SK-N-SH (cell line): ENCODE results near the gene PDGFA. TPM values are rescaled to one million over a fixed set of nuclear protein-coding genes. Genes with fewer than 3 reads are reported as not detected.

Experiments
- CTCF ChIA-PET: fragments of 300-600, 350-600 bp; formaldehyde crosslinking; extraction: SDS; loops from one replicate; lab custom pipeline; 2021; lab: Yijun Ruan, JAX
- POLR2A ChIA-PET: fragments of 350-600 bp; sonication (Branson Sonifier 250); formaldehyde crosslinking; extraction: SDS; loops from one replicate; lab custom pipeline; 2020; ENCODE audit warnings: antibody characterized with exemption, inconsistent platforms; lab: Yijun Ruan, JAX
- DNase-seq: peaks from one replicate; pipeline ENCODE4 v3.0.0; 2012
- H2AFZ ChIP-seq: fragments of 200-600 bp; sonication (generic); 2 replicates; pipeline ENCODE4 v1.8.1; 2016; ENCODE audit warnings: antibody characterized with exemption, mild to moderate bottlenecking, low read depth
- H3F3A ChIP-seq: fragments of 200-600 bp; sonication (generic); replicated peaks from 2 replicates; pipeline ENCODE3; 2016; ENCODE audit warnings: antibody characterized with exemption, mild to moderate bottlenecking; ENCODE audit not compliant: insufficient read depth
- H3K27ac ChIP-seq, 2 experiments: fragments of 200-500 bp in 1 of 2; fragments of 200-600 bp in 1 of 2; sonication (Bioruptor generic) in 1 of 2; sonication (generic), shearing (Covaris generic) in 1 of 2; 2 replicates each; pipeline versions ENCODE4 v1.5.1 to v1.6.1; 2014 to 2016; ENCODE audit warnings: low read depth in 2 of 2, inconsistent platforms in 1 of 2, low read length in 1 of 2, mild to moderate bottlenecking in 1 of 2, mixed read lengths in 1 of 2
- H3K27me3 ChIP-seq: fragments of 200-600 bp; sonication (generic), shearing (Covaris generic); 2 replicates; pipeline ENCODE4 v1.6.1; 2016; ENCODE audit warnings: mixed run types; ENCODE audit not compliant: insufficient read depth
- H3K36me3 ChIP-seq, 2 experiments: fragments of 200-500 bp in 1 of 2; fragments of 200-600 bp in 1 of 2; sonication (Bioruptor generic) in 1 of 2; sonication (generic) in 1 of 2; replicated peaks in 1 of 2; 2 replicates each; pipeline versions ENCODE3 to v1.5.1; 2014 to 2016; ENCODE audit warnings: low read length in 1 of 2, mild to moderate bottlenecking in 1 of 2; ENCODE audit not compliant: insufficient read depth in 2 of 2, control insufficient read depth in 1 of 2
- H3K4me1 ChIP-seq, 2 experiments: fragments of 200-500 bp in 1 of 2; fragments of 200-600 bp in 1 of 2; sonication (Bioruptor generic) in 1 of 2; sonication (generic), shearing (Covaris generic) in 1 of 2; 2 replicates each; pipeline versions ENCODE4 v1.5.1 to v1.6.1; 2014 to 2016; ENCODE audit warnings: low read depth in 1 of 2, low read length in 1 of 2, mixed run types in 1 of 2; ENCODE audit not compliant: insufficient read depth in 2 of 2, control insufficient read depth in 1 of 2
- H3K4me2 ChIP-seq: fragments of 200-600 bp; sonication (generic), shearing (Covaris generic); 2 replicates; pipeline ENCODE4 v1.6.1; 2017; ENCODE audit warnings: mixed run types
- H3K4me3 ChIP-seq, 2 experiments: fragments of 200-500 bp in 1 of 2; fragments of 200-600 bp in 1 of 2; sonication (Bioruptor generic) in 1 of 2; sonication (generic), shearing (Covaris generic) in 1 of 2; 2 replicates each; pipeline versions ENCODE4 v1.5.1 to v1.8.1; 2014 to 2016; ENCODE audit warnings: low read depth in 2 of 2, inconsistent platforms in 1 of 2, low read length in 1 of 2, mild to moderate bottlenecking in 1 of 2, mixed read lengths in 1 of 2, moderate library complexity in 1 of 2
- H3K79me2 ChIP-seq: fragments of 200-600 bp; sonication (generic); 2 replicates; pipeline ENCODE4 v1.8.1; 2017; ENCODE audit warnings: mild to moderate bottlenecking; ENCODE audit not compliant: insufficient read depth
- H3K9ac ChIP-seq: fragments of 200-600 bp; sonication (generic); 2 replicates; pipeline ENCODE4 v1.6.1; 2017; ENCODE audit warnings: mixed run types
- H3K9me2 ChIP-seq: fragments of 200-600 bp; sonication (generic); 2 replicates; pipeline ENCODE4 v1.6.1; 2017; ENCODE audit warnings: mixed run types
- H3K9me3 ChIP-seq: fragments of 200-600 bp; sonication (generic); 2 replicates; pipeline ENCODE4 v1.6.1; 2017; ENCODE audit warnings: mixed run types, mild to moderate bottlenecking, moderate library complexity
- H4K20me1 ChIP-seq: fragments of 200-600 bp; sonication (generic); 2 replicates; pipeline ENCODE4 v1.6.1; 2017; ENCODE audit warnings: mild to moderate bottlenecking, mixed run types; ENCODE audit not compliant: insufficient read depth
- CHD2 ChIP-seq: fragments of 150-350 bp; IDR thresholded peaks from 2 replicates; pipeline ENCODE4 v1.6.1; 2018; ENCODE audit warnings: low read length; ENCODE audit not compliant: partially characterized antibody
- ELF1 ChIP-seq: IDR thresholded peaks from 2 replicates; pipeline ENCODE4 v1.4.0; 2012
- FOSL2 ChIP-seq: IDR thresholded peaks from 2 replicates; pipeline ENCODE4 v1.4.0; 2012; ENCODE audit warnings: low read depth, mild to moderate bottlenecking, moderate library complexity, borderline replicate concordance
- FOXM1 ChIP-seq: IDR thresholded peaks from 2 replicates; pipeline ENCODE4 v1.4.0; 2012; ENCODE audit warnings: low read depth, mild to moderate bottlenecking
- GATA2 ChIP-seq: sonication (generic); formaldehyde crosslinking; IDR thresholded peaks from 2 replicates; pipeline ENCODE4 v1.5.0; 2020; ENCODE audit warnings: mild to moderate bottlenecking, missing genetic modification reagents
- MEF2A ChIP-seq: IDR thresholded peaks from 2 replicates; pipeline ENCODE4 v1.4.0; 2012; ENCODE audit warnings: low read depth, borderline replicate concordance
- NFIC ChIP-seq: IDR thresholded peaks from 2 replicates; pipeline ENCODE4 v1.4.0; 2012; ENCODE audit warnings: borderline replicate concordance
- RAD21 ChIP-seq: IDR thresholded peaks from 2 replicates; pipeline ENCODE4 v1.6.1; 2012; ENCODE audit warnings: mild to moderate bottlenecking, low read length
- RCOR1 ChIP-seq: fragments of 150-350 bp; IDR thresholded peaks from 2 replicates; pipeline ENCODE4 v1.6.1; 2017; ENCODE audit warnings: antibody characterized with exemption, low read length
- SIN3A ChIP-seq: IDR thresholded peaks from 2 replicates; pipeline ENCODE4 v1.6.1; 2012; ENCODE audit warnings: low read depth, mild to moderate bottlenecking, low read length, moderate library complexity, borderline replicate concordance
- TCF12 ChIP-seq: IDR thresholded peaks from 2 replicates; pipeline ENCODE4 v1.4.0; 2012
- YY1 ChIP-seq: IDR thresholded peaks from 2 replicates; pipeline ENCODE4 v1.4.0; 2012; ENCODE audit warnings: low read depth, mild to moderate bottlenecking
- WGBS: methylation state at CpG from one replicate; pipeline ENCODE4 v1.1.6; 2017; ENCODE audit warnings: low lambda C conversion rate; 5-methylcytosine and 5-hydroxymethylcytosine counted together
- polyA plus RNA-seq, 3 experiments: library from polyadenylated mRNA; depleted of rRNA; stranded (reverse); fragments of >200 nt; gene quantifications; 2 replicates each; pipeline ENCODE4 v1.2.3, GENCODE V29; 2012
- TF ChIP-seq, protein P1 (sequence below): fragments of 150-350 bp; IDR thresholded peaks from 2 replicates; pipeline ENCODE4 v1.6.1; 2017; ENCODE audit warnings: antibody characterized with exemption, low read length, low read depth, borderline replicate concordance
- TF ChIP-seq, protein P2 (sequence below): fragments of 150-350 bp; IDR thresholded peaks from 2 replicates; pipeline ENCODE4 v1.6.1; 2016; ENCODE audit warnings: mild to moderate bottlenecking, low read depth, low read length
- TF ChIP-seq, protein P3 (sequence below): fragments of 200-600 bp; sonication (generic); IDR thresholded peaks from 2 replicates; pipeline ENCODE4 v1.6.1; 2017; ENCODE audit warnings: antibody characterized with exemption, mild to moderate bottlenecking, moderate library complexity

The PDGFA gene
- polyA plus RNA-seq, 1 of the 3 experiments (the other 2 are of a cell fraction), result 18.9 TPM

DNA sequence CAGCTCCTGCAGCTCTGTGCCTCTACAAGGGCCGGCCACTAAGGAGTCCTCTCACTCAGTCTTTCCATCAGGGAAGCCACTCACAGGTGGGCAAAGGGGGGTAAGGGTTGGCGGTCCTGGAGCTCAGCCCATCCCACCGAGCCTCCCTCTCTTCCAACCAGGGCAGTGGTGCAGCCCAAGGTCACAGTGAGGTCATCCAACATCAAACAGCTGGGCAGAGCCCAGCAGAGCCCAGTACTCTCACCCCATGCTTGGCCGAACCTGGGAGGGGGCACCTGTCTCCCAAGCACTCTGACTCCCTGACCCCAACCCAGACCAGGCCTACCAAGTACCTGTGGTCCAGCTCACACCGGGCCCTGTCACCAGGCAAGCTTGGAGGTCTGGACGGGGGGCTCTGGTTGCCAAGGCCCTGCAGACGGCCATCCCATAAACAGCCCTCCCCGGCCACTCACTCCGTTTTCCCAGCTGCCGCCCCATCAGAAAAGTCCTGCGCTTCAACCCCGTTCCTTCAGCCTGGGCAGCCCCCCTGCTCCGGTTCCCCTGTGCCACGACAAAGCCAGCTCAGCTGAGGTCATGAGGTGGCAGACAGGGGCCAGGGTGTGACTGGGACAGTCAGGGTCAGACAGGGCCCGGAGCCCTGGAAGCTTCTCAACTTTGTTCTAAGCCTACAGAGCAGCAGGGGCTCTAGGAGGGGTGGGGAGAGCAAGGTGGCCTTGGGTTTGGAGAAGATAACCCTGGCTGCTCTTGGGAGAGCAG is 27.5 kb downstream of the PDGFA start (continued):
- TF ChIP-seq, protein P1, sequence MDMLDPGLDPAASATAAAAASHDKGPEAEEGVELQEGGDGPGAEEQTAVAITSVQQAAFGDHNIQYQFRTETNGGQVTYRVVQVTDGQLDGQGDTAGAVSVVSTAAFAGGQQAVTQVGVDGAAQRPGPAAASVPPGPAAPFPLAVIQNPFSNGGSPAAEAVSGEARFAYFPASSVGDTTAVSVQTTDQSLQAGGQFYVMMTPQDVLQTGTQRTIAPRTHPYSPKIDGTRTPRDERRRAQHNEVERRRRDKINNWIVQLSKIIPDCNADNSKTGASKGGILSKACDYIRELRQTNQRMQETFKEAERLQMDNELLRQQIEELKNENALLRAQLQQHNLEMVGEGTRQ, result no peak
- TF ChIP-seq FOSL2 (no peak), NFIC (no peak), FOXM1 (no peak), YY1 (no peak)

DNA sequence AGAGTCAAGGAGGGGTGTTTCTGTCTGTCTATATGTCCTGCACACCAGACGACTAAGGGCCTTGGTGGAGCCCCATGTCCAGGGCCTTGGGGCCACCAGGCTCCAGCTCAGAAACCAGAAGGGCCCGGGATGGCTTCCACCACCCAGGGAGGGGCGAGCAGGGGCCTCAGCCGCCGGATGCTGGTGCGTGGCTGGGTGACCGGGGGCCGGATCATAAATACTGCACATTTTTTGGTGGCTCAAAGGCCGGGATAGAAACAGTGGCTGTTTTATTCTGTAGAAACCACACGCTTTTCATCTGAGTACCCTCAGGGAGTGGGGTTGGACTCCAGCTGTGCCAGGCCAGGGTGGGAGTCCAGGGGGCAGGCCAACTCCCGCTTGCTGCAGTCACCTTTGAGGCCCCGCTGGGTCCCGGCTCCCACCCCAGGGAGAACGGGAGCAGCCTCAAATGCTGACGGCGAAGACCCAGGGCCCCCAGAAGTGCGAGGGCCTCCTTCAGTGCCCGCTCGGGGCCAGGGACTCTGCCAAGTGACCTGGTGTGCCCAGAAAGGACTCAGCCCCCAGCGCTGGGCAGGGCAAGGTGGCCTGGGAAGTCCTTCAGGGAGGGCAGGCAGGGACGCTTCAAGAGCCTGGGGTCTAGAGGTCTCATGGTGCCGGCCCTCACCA is 28.2 kb downstream of the PDGFA start:
- DNase-seq, result no peak
- H3K36me3 ChIP-seq, result peaks cover under 1% of the 10 kb centered on the region in 2 experiments
- peaks cover 34% of the 10 kb centered on the region for H3F3A ChIP-seq
- H3K9me2 ChIP-seq, result no peaks in the 10 kb centered on the region
- H3K9ac ChIP-seq, result no peak overlapping the region
- H3K4me3 ChIP-seq, result no peak overlapping the region
- no peaks in the 10 kb centered on the region for H3K79me2 ChIP-seq
- H2AFZ ChIP-seq, result no peak overlapping the region
- H3K27me3 ChIP-seq, result no peaks in the 10 kb centered on the region
- H3K27ac ChIP-seq, result no peak overlapping the region
- TF ChIP-seq NFIC, result no peak
- no peak for TF ChIP-seq CHD2
- 83% methylated on average over 12 of the region's 22 CpGs for WGBS
- no peaks in the 10 kb centered on the region for H3K9me3 ChIP-seq
- H3K4me2 ChIP-seq, result no peak overlapping the region
- CTCF ChIA-PET, result no interaction called here
- peaks cover 4 to 17% of the 10 kb centered on the region in 2 experiments; a peak in 1 of 4 replicates for H3K4me1 ChIP-seq
- POLR2A ChIA-PET, result no interaction called here
- H4K20me1 ChIP-seq, result no peaks in the 10 kb centered on the region

GRCh38 chr7:490461-491291 is 29.0 kb downstream of the PDGFA start:
- POLR2A ChIA-PET, result no interaction called here
- Histone ChIP-seq H3K9me3 (no peaks in the 10 kb centered on the region), H3K9me2 (no peaks in the 10 kb centered on the region), H3K36me3 (no peaks in the 10 kb centered on the region), H3K9ac (no peak overlapping the region), H3K4me2 (no peak overlapping the region), H3K4me3 (no peak overlapping the region), H4K20me1 (no peaks in the 10 kb centered on the region), H3K27ac (no peak overlapping the region), H3K27me3 (no peaks in the 10 kb centered on the region)
- DNase-seq, result no peak
- TF ChIP-seq, protein P2, sequence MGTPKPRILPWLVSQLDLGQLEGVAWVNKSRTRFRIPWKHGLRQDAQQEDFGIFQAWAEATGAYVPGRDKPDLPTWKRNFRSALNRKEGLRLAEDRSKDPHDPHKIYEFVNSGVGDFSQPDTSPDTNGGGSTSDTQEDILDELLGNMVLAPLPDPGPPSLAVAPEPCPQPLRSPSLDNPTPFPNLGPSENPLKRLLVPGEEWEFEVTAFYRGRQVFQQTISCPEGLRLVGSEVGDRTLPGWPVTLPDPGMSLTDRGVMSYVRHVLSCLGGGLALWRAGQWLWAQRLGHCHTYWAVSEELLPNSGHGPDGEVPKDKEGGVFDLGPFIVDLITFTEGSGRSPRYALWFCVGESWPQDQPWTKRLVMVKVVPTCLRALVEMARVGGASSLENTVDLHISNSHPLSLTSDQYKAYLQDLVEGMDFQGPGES, result no peak
- TF ChIP-seq MEF2A (no peak), ELF1 (no peak), RCOR1 (no peak), RAD21 (no peak), SIN3A (no peak), FOSL2 (no peak), GATA2 (CRISPR knock-in tag) (no peak), TCF12 (no peak)
- TF ChIP-seq, protein P3, sequence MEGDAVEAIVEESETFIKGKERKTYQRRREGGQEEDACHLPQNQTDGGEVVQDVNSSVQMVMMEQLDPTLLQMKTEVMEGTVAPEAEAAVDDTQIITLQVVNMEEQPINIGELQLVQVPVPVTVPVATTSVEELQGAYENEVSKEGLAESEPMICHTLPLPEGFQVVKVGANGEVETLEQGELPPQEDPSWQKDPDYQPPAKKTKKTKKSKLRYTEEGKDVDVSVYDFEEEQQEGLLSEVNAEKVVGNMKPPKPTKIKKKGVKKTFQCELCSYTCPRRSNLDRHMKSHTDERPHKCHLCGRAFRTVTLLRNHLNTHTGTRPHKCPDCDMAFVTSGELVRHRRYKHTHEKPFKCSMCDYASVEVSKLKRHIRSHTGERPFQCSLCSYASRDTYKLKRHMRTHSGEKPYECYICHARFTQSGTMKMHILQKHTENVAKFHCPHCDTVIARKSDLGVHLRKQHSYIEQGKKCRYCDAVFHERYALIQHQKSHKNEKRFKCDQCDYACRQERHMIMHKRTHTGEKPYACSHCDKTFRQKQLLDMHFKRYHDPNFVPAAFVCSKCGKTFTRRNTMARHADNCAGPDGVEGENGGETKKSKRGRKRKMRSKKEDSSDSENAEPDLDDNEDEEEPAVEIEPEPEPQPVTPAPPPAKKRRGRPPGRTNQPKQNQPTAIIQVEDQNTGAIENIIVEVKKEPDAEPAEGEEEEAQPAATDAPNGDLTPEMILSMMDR, result no peak
- TF ChIP-seq, all 33 proteins: peak for 0
- peaks cover 4 to 17% of the 10 kb centered on the region in 2 experiments; a peak in 1 of 4 replicates for H3K4me1 ChIP-seq
- WGBS, result 85% methylated on average over 12 of the region's 18 CpGs
- H2AFZ ChIP-seq, result no peak overlapping the region
- H3F3A ChIP-seq, result peaks cover 26% of the 10 kb centered on the region
- CTCF ChIA-PET, result no interaction called here
- no peaks in the 10 kb centered on the region for H3K79me2 ChIP-seq
